B cell (primary cell): ENCODE results near the gene TGM3. TPM values are rescaled to one million over a fixed set of nuclear protein-coding genes. Genes with fewer than 3 reads are reported as not detected.

Experiments
- ATAC-seq: fragments of 200-7000 bp; cut with Tn5 transposase; one replicate; pipeline ENCODE4 v1.10.0; 2021; ENCODE audit warnings: low read depth, mild to moderate bottlenecking, moderate number of reproducible peaks, moderate library complexity
- CTCF ChIA-PET: fragments of 350-600 bp; sonication (Branson Sonifier 250); formaldehyde crosslinking; loops from one replicate; lab custom pipeline; 2021; ENCODE audit warnings: antibody characterized with exemption, inconsistent platforms; lab: Charles Lee
- POLR2A ChIA-PET: fragments of 350-600 bp; sonication (Branson Sonifier 250); formaldehyde crosslinking; loops from one replicate; lab custom pipeline; 2021; ENCODE audit warnings: antibody characterized with exemption; lab: Charles Lee
- DNase-seq: peaks from one replicate; pipeline ENCODE4 v3.0.0; 2013
- H2AFZ ChIP-seq: 2 replicates; pipeline ENCODE4 v1.6.1; 2012; ENCODE audit warnings: mild to moderate bottlenecking, low read depth, low read length; ENCODE audit not compliant: insufficient read depth, poor library complexity, severe bottlenecking
- H3K27ac ChIP-seq, 2 donors: 1 replicate in 1 of 2; 2 replicates in 1 of 2; pipeline ENCODE4 v1.5.1; 2012 to 2013; ENCODE audit warnings: low read length in 2 of 2, mild to moderate bottlenecking in 2 of 2, moderate library complexity in 1 of 2
- H3K27me3 ChIP-seq, 4 experiments: fragments of 200-600 bp in 1 of 4; sonication (generic) in 1 of 4; replicated peaks in 1 of 4; 1 replicate in 2 of 4; 2 replicates in 2 of 4; pipeline versions ENCODE4 v1.6.1 to v1.7.0; 2013 to 2016; ENCODE audit warnings: low read length in 3 of 4, mild to moderate bottlenecking in 2 of 4, mixed read lengths in 1 of 4, moderate library complexity in 1 of 4; ENCODE audit not compliant: insufficient read depth in 4 of 4, control insufficient read depth in 3 of 4; ENCODE audit errors: control extremely low read depth in 1 of 4
- H3K36me3 ChIP-seq, 2 experiments: replicated peaks in 1 of 2; 1 replicate in 1 of 2; 2 replicates in 1 of 2; pipeline versions ENCODE4 v1.6.1 to v1.7.1; 2013; ENCODE audit warnings: low read length in 1 of 2; ENCODE audit not compliant: insufficient read depth in 2 of 2, control insufficient read depth in 1 of 2; ENCODE audit errors: control extremely low read depth in 1 of 2, extremely low read depth in 1 of 2
- H3K4me1 ChIP-seq, 2 donors: fragments of 200-600 bp in 1 of 2; sonication (generic) in 1 of 2; 1 replicate in 1 of 2; 2 replicates in 1 of 2; pipeline versions ENCODE4 v1.5.1 to v1.6.1; 2013 to 2017; ENCODE audit warnings: low read length in 2 of 2; ENCODE audit not compliant: control insufficient read depth in 2 of 2, insufficient read depth in 2 of 2
- H3K4me2 ChIP-seq: replicated peaks from 2 replicates; pipeline ENCODE3; 2012; ENCODE audit warnings: mild to moderate bottlenecking, low read depth, low read length; ENCODE audit not compliant: poor library complexity, severe bottlenecking
- H3K4me3 ChIP-seq, 5 experiments: fragments of 200-600 bp in 1 of 5; sonication (generic) in 1 of 5; 1 replicate in 3 of 5; 2 replicates in 2 of 5; pipeline versions ENCODE4 v1.5.1 to v1.7.0; 2011 to 2016; ENCODE audit warnings: low read length in 4 of 5, mild to moderate bottlenecking in 4 of 5, low read depth in 2 of 5, control low read depth in 1 of 5, moderate library complexity in 1 of 5; ENCODE audit not compliant: insufficient read depth in 1 of 5; ENCODE audit errors: control extremely low read depth in 1 of 5, extremely low read depth in 1 of 5
- H3K79me2 ChIP-seq: fragments of 200-600 bp; sonication (generic); one replicate; pipeline ENCODE4 v1.6.0; 2016; ENCODE audit warnings: low read length; ENCODE audit not compliant: control insufficient read depth, insufficient read depth
- H3K9ac ChIP-seq: fragments of 200-600 bp; sonication (generic); 2 replicates; pipeline ENCODE4 v1.6.1; 2017; ENCODE audit warnings: mild to moderate bottlenecking, low read length, moderate library complexity
- H3K9me3 ChIP-seq, 3 donors: one replicate each; pipeline versions ENCODE4 v1.6.1 to v1.7.1; 2013; ENCODE audit warnings: low read length in 2 of 3; ENCODE audit not compliant: control insufficient read depth in 2 of 3, insufficient read depth in 1 of 3; ENCODE audit errors: control extremely low read depth in 1 of 3
- H4K20me1 ChIP-seq: 2 replicates; pipeline ENCODE4 v1.6.0; 2012; ENCODE audit warnings: mild to moderate bottlenecking, low read length; ENCODE audit not compliant: insufficient read depth, control insufficient read depth, poor library complexity, severe bottlenecking
- H3K27ac Mint-ChIP-seq: one replicate; pipeline ENCODE4 v1.8.0; 2021; ENCODE audit warnings: mixed read lengths
- H3K27me3 Mint-ChIP-seq: one replicate; pipeline ENCODE4 v1.8.0; 2021; ENCODE audit warnings: mixed read lengths
- H3K4me1 Mint-ChIP-seq: one replicate; pipeline ENCODE4 v1.8.0; 2021; ENCODE audit warnings: mixed read lengths
- H3K4me3 Mint-ChIP-seq: one replicate; pipeline ENCODE4 v1.8.0; 2021; ENCODE audit warnings: mixed read lengths
- H3K9me3 Mint-ChIP-seq: one replicate; pipeline ENCODE4 v1.8.0; 2022; ENCODE audit warnings: mixed read lengths; ENCODE audit not compliant: insufficient read depth
- EZH2 ChIP-seq: IDR thresholded peaks from 2 replicates; pipeline ENCODE4 v1.6.1; 2012; ENCODE audit warnings: borderline replicate concordance, low read depth, mild to moderate bottlenecking, moderate library complexity, low read length; ENCODE audit not compliant: insufficient read depth, poor library complexity, severe bottlenecking
- WGBS: methylation state at CpG from one replicate; pipeline ENCODE4 v1.1.5; 2013; ENCODE audit warnings: missing lambda C conversion rate; ENCODE audit not compliant: insufficient coverage; 5-methylcytosine and 5-hydroxymethylcytosine counted together
- intact Hi-C: fragments of 100-400 bp; cut with micrococcal nuclease; formaldehyde crosslinking; loops from one replicate; pipeline ENCODE4 v1.10.0; 2022
- polyA plus RNA-seq: library from polyadenylated mRNA; depleted of rRNA; stranded (reverse); fragments of >200 nt; gene quantifications from 2 replicates; pipeline ENCODE4 v1.2.3, GENCODE V29; 2012
- total RNA-seq, 2 donors: library from RNA; stranded (reverse); fragments of 120-200 nt in 1 of 2; gene quantifications; 1 replicate in 1 of 2; 2 replicates in 1 of 2; pipeline versions ENCODE4 v1.2.3 to v1.2.4, GENCODE V29; 2013 to 2022
- TF ChIP-seq, protein P1 (sequence below): fragments of 200-600 bp; IDR thresholded peaks from one replicate; pipeline ENCODE4 v1.8.0; 2022; ENCODE audit warnings: antibody characterized with exemption, mild to moderate bottlenecking

The TGM3 gene
- total and polyA plus RNA-seq, 2 donors (not counting 1 experiment from before 2014, with no cell fraction given): not detected

GRCh38 chr20:2361035-2361593 lies 65.3 kb downstream of the TGM3 start:
- Histone ChIP-seq H3K9ac (no peak overlapping the region), H3K27ac (no peak overlapping the region), H3K36me3 (no peaks in the 10 kb centered on the region), H3K4me1 (no peaks in the 10 kb centered on the region), H3K4me3 (no peak overlapping the region), H4K20me1 (no peaks in the 10 kb centered on the region), H3K9me3 (peaks cover 0 to 11% (median 3%) of the 10 kb centered on the region in 3 donors), H3K27me3 (peaks cover 0 to 7% (median 3%) of the 10 kb centered on the region in 4 experiments), H3K79me2 (no peaks in the 10 kb centered on the region), H3K4me2 (no peak overlapping the region), H2AFZ (no peak overlapping the region)
- peaks cover 12% of the 10 kb centered on the region for H3K27me3 Mint-ChIP-seq
- no peaks in the 10 kb centered on the region for H3K4me1 Mint-ChIP-seq
- POLR2A ChIA-PET: no interaction called here
- H3K9me3 Mint-ChIP-seq: peaks cover 7% of the 10 kb centered on the region
- DNase-seq (no peak), ATAC-seq (no peak)
- no peak overlapping the region for H3K4me3 Mint-ChIP-seq
- intact Hi-C loops: no loop called here
- TF ChIP-seq EZH2: no peak
- TF ChIP-seq, protein P1, sequence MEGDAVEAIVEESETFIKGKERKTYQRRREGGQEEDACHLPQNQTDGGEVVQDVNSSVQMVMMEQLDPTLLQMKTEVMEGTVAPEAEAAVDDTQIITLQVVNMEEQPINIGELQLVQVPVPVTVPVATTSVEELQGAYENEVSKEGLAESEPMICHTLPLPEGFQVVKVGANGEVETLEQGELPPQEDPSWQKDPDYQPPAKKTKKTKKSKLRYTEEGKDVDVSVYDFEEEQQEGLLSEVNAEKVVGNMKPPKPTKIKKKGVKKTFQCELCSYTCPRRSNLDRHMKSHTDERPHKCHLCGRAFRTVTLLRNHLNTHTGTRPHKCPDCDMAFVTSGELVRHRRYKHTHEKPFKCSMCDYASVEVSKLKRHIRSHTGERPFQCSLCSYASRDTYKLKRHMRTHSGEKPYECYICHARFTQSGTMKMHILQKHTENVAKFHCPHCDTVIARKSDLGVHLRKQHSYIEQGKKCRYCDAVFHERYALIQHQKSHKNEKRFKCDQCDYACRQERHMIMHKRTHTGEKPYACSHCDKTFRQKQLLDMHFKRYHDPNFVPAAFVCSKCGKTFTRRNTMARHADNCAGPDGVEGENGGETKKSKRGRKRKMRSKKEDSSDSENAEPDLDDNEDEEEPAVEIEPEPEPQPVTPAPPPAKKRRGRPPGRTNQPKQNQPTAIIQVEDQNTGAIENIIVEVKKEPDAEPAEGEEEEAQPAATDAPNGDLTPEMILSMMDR: no peak
- H3K27ac Mint-ChIP-seq: no peak overlapping the region
- CTCF ChIA-PET: no interaction called here

- DNase-seq (no peak), ATAC-seq (no peak)
- no peak overlapping the region for H3K4me3 ChIP-seq
- no peaks in the 10 kb centered on the region for H4K20me1 ChIP-seq
- Mint-ChIP-seq H3K27ac (no peak overlapping the region), H3K27me3 (peaks cover 15% of the 10 kb centered on the region), H3K4me3 (no peak overlapping the region), H3K4me1 (no peaks in the 10 kb centered on the region), H3K9me3 (peaks cover 7% of the 10 kb centered on the region)
- no peak overlapping the region for H3K9ac ChIP-seq
- no peaks in the 10 kb centered on the region for H3K36me3 ChIP-seq
- H3K79me2 ChIP-seq: no peaks in the 10 kb centered on the region
- POLR2A ChIA-PET: no interaction called here
- WGBS: no CpG with 5 or more reads among the region's 2 CpGs
- H3K9me3 ChIP-seq: peaks cover 0 to 11% (median 3%) of the 10 kb centered on the region in 3 donors
- H3K4me2 ChIP-seq: no peak overlapping the region
- no peaks in the 10 kb centered on the region for H3K4me1 ChIP-seq
- no peak overlapping the region for H3K27ac ChIP-seq
- no peak for TF ChIP-seq EZH2
- TF ChIP-seq, protein P1: no peak
- H3K27me3 ChIP-seq: peaks cover 0 to 4% (median 3%) of the 10 kb centered on the region in 4 experiments
- intact Hi-C loops: no loop called here
- H2AFZ ChIP-seq: no peak overlapping the region
- CTCF ChIA-PET: no interaction called here
Measured at GRCh38 chr20:2363187-2363586, 67.4 kb downstream of the TGM3 start.
